Gastroesophageal sphincter (tissue), 4 donors: Measurements from ENCODE around the gene ID4. TPM values are rescaled to one million over a fixed set of nuclear protein-coding genes. Genes with fewer than 3 reads are reported as not detected.
A peak's percentile ranks its signal among the peaks of the same experiment; 100 is the strongest.

Experiments
- ATAC-seq: fragments of 150-250 bp; one replicate; pipeline ENCODE4 v1.9.1; 2016; ENCODE audit warnings: mild to moderate bottlenecking, moderate library complexity
- H3K27ac ChIP-seq, 4 donors: fragments of 200-600 bp; sonication (generic) in 3 of 4; 1 replicate in 3 of 4; 2 replicates in 1 of 4; pipeline ENCODE4 v1.5.1; 2016 to 2019
- H3K27me3 ChIP-seq: fragments of 200-600 bp; sonication (generic); one replicate; pipeline ENCODE4 v1.5.1; 2019
- H3K36me3 ChIP-seq, 2 donors: fragments of 200-600 bp; sonication (generic); one replicate each; pipeline ENCODE4 v1.5.1; 2019; ENCODE audit warnings: control low read depth in 1 of 2
- H3K4me1 ChIP-seq, 3 donors: fragments of 200-600 bp; sonication (generic); 1 replicate in 2 of 3; 2 replicates in 1 of 3; pipeline ENCODE4 v1.5.1; 2016 to 2019; ENCODE audit warnings: control low read depth in 2 of 3
- H3K4me3 ChIP-seq, 2 donors: fragments of 200-600 bp; sonication (generic); one replicate each; pipeline ENCODE4 v1.5.1; 2019; ENCODE audit warnings: mild to moderate bottlenecking in 1 of 2, moderate library complexity in 1 of 2
- H3K9me3 ChIP-seq, 3 donors: fragments of 200-600 bp; sonication (generic); one replicate each; pipeline ENCODE4 v1.5.1; 2017 to 2019; ENCODE audit warnings: control low read depth in 2 of 3
- CTCF ChIP-seq, 4 experiments: fragments of 200-600 bp in 2 of 4; fragments of 450-650 bp in 2 of 4; sonication (generic) in 1 of 4; IDR thresholded peaks; one replicate each; pipeline ENCODE4 v1.5.1; 2017 to 2019; ENCODE audit warnings: antibody characterized with exemption in 4 of 4, mild to moderate bottlenecking in 2 of 4, moderate library complexity in 2 of 4
- EP300 ChIP-seq: sonication (generic); formaldehyde crosslinking; IDR thresholded peaks from one replicate; pipeline ENCODE4 v1.6.1; 2017; ENCODE audit warnings: antibody characterized with exemption, mild to moderate bottlenecking
- POLR2A ChIP-seq, 2 donors: fragments of 450-650 bp; IDR thresholded peaks; one replicate each; pipeline ENCODE4 v1.6.1; 2017; ENCODE audit warnings: antibody characterized with exemption in 2 of 2, mild to moderate bottlenecking in 2 of 2, moderate library complexity in 1 of 2
- POLR2AphosphoS5 ChIP-seq: sonication (generic); formaldehyde crosslinking; IDR thresholded peaks from one replicate; pipeline ENCODE4 v1.6.1; 2017; ENCODE audit warnings: antibody characterized with exemption
- WGBS, 2 donors: methylation state at CpG; one replicate each; pipeline ENCODE4 v1.1.5; 2018; ENCODE audit warnings: low coverage in 1 of 2; 5-methylcytosine and 5-hydroxymethylcytosine counted together
- total RNA-seq, 4 donors: library from RNA; depleted of rRNA; stranded (reverse); fragments of >200 nt; gene quantifications; one replicate each; pipeline ENCODE4 v1.1.0, GENCODE V29; 2016

The ID4 gene
- total RNA-seq, 4 donors from 2014 or later = 51.3 to 137 (median 63.6) TPM

DNA sequence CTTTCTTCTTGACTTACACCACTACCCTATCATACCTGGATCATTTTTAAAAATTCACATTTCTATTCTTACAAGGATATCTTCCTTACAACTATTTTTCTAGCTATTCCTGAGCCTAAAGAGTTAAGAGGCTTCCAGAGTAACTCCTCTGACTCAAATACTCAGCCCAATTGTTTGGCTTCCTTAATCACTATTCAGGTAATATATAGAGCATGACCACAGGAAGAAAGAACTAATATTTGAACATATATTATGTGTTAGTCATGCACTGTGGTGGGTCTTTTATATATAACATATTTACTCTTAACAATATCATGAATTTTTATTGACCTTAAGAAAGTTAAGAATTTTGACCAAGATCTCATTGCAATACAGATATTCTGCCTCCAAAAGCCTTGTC is 42.0 kb upstream of the ID4 start:
- H3K27ac ChIP-seq = no peak overlapping the region
- H3K4me1 ChIP-seq = peaks cover 0 to 19% (median 9%) of the 10 kb centered on the region in 3 donors
- H3K4me3 ChIP-seq = no peak overlapping the region
- H3K36me3 ChIP-seq = no peaks in the 10 kb centered on the region
- TF ChIP-seq POLR2A (IDR thresholded peaks at IDR 0.05) (no peak), POLR2AphosphoS5 (no peak), CTCF (IDR thresholded peaks at IDR 0.05) (no peak), EP300 (no peak)
- peaks cover 0 to 15% (median 0%) of the 10 kb centered on the region in 3 donors for H3K9me3 ChIP-seq
- no peaks in the 10 kb centered on the region for H3K27me3 ChIP-seq
- ATAC-seq = no peak

- H3K36me3 ChIP-seq = no peaks in the 10 kb centered on the region
- peaks cover 0 to 15% (median 0%) of the 10 kb centered on the region in 3 donors for H3K9me3 ChIP-seq
- H3K4me3 ChIP-seq = no peak overlapping the region
- no peak for ATAC-seq
- peaks cover 0 to 10% (median 2%) of the 10 kb centered on the region in 3 donors for H3K4me1 ChIP-seq
- WGBS, 2 donors = 70 to 72% methylated on average over 2 of the region's 2 CpGs
- no peak for TF ChIP-seq EP300
- TF ChIP-seq CTCF (IDR thresholded peaks at IDR 0.05) = no peak
- no peak for TF ChIP-seq POLR2AphosphoS5
- no peak for TF ChIP-seq POLR2A (IDR thresholded peaks at IDR 0.05)
- no peaks in the 10 kb centered on the region for H3K27me3 ChIP-seq
- no peak overlapping the region for H3K27ac ChIP-seq
These were observed 40.7 kb upstream of the ID4 start for GRCh38 chr6:19796452-19796851.

- no peak for ATAC-seq
- no peaks in the 10 kb centered on the region for H3K36me3 ChIP-seq
- 83 to 100% methylated on average over 1 of the region's 1 CpG for WGBS, 2 donors
- H3K27me3 ChIP-seq = no peaks in the 10 kb centered on the region
- H3K27ac ChIP-seq = no peak overlapping the region
- peaks cover 3 to 23% (median 7%) of the 10 kb centered on the region in 3 donors for H3K4me1 ChIP-seq
- peaks cover 0 to 15% (median 0%) of the 10 kb centered on the region in 3 donors for H3K9me3 ChIP-seq
- TF ChIP-seq CTCF (IDR thresholded peaks at IDR 0.05) (no peak), EP300 (no peak), POLR2A (IDR thresholded peaks at IDR 0.05) (no peak), POLR2AphosphoS5 (no peak)
- no peak overlapping the region for H3K4me3 ChIP-seq
These were observed 38.8 kb upstream of the ID4 start for GRCh38 chr6:19798362-19798761.

DNA sequence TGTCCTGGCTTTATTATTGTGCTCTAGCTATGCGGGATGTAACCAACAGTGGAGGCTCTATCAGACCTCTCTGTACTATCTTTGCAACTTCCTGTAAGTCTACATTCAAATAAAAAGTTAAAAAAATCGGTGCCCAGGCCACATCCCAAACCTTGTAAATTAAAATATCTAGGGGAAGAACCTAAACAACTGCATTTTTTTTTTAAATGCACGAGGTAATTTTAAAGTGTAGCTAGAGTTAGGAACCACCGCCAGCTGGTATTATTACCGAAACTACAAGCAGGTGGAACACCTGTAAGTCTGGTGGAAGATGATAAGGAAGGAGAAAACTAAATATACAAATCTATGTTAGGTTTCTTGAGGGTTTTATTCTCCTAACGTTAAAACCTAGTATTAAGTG is 34.5 kb upstream of the ID4 start:
- H3K27me3 ChIP-seq = no peaks in the 10 kb centered on the region
- H3K9me3 ChIP-seq = peaks cover 0 to under 1% (median 0%) of the 10 kb centered on the region in 3 donors
- WGBS, 2 donors = 68 to 69% methylated on average over 6 of the region's 6 CpGs
- peaks cover 6 to 48% (median 7%) of the 10 kb centered on the region in 3 donors for H3K4me1 ChIP-seq
- ATAC-seq = no peak
- TF ChIP-seq CTCF (IDR thresholded peaks at IDR 0.05) = no peak
- TF ChIP-seq POLR2A (IDR thresholded peaks at IDR 0.05) = no peak
- no peak for TF ChIP-seq EP300
- no peak for TF ChIP-seq POLR2AphosphoS5
- H3K27ac ChIP-seq = peak overlapping the region; percentile 90 to 97 (median 97)
- H3K4me3 ChIP-seq = no peak overlapping the region
- H3K36me3 ChIP-seq = no peaks in the 10 kb centered on the region

- peaks cover 6 to 48% (median 7%) of the 10 kb centered on the region in 3 donors for H3K4me1 ChIP-seq
- peak overlapping the region; percentile 54 to 66 for H3K4me3 ChIP-seq
- H3K27me3 ChIP-seq = no peaks in the 10 kb centered on the region
- TF ChIP-seq POLR2AphosphoS5 (no peak), CTCF (IDR thresholded peaks at IDR 0.05) (no peak), POLR2A (IDR thresholded peaks at IDR 0.05) (no peak), EP300 (no peak)
- no peaks in the 10 kb centered on the region for H3K9me3 ChIP-seq
- H3K27ac ChIP-seq = peak overlapping the region; percentile 90 to 97 (median 97)
- no peak for ATAC-seq
- 11 to 15% methylated on average over 8 to 9 of the region's 9 CpGs for WGBS, 2 donors
- H3K36me3 ChIP-seq = no peaks in the 10 kb centered on the region
These were observed 33.6 kb upstream of the ID4 start for GRCh38 chr6:19803331-19804204.
